B cell (primary cell): Measurements from ENCODE around the gene CCDC191. TPM values are rescaled to one million over a fixed set of nuclear protein-coding genes. Genes with fewer than 3 reads are reported as not detected.

Experiments
- ATAC-seq: fragments of 200-7000 bp; cut with Tn5 transposase; one replicate; pipeline ENCODE4 v1.10.0; 2021; ENCODE audit warnings: low read depth, mild to moderate bottlenecking, moderate number of reproducible peaks, moderate library complexity
- CTCF ChIA-PET: fragments of 350-600 bp; sonication (Branson Sonifier 250); formaldehyde crosslinking; loops from one replicate; lab custom pipeline; 2021; ENCODE audit warnings: antibody characterized with exemption, inconsistent platforms; lab: Charles Lee
- POLR2A ChIA-PET: fragments of 350-600 bp; sonication (Branson Sonifier 250); formaldehyde crosslinking; loops from one replicate; lab custom pipeline; 2021; ENCODE audit warnings: antibody characterized with exemption; lab: Charles Lee
- DNase-seq: peaks from one replicate; pipeline ENCODE4 v3.0.0; 2013
- H2AFZ ChIP-seq: 2 replicates; pipeline ENCODE4 v1.6.1; 2012; ENCODE audit warnings: mild to moderate bottlenecking, low read depth, low read length; ENCODE audit not compliant: insufficient read depth, poor library complexity, severe bottlenecking
- H3K27ac ChIP-seq, 2 donors: 1 replicate in 1 of 2; 2 replicates in 1 of 2; pipeline ENCODE4 v1.5.1; 2012 to 2013; ENCODE audit warnings: low read length in 2 of 2, mild to moderate bottlenecking in 2 of 2, moderate library complexity in 1 of 2
- H3K27me3 ChIP-seq, 4 experiments: fragments of 200-600 bp in 1 of 4; sonication (generic) in 1 of 4; replicated peaks in 1 of 4; 1 replicate in 2 of 4; 2 replicates in 2 of 4; pipeline versions ENCODE4 v1.6.1 to v1.7.0; 2013 to 2016; ENCODE audit warnings: low read length in 3 of 4, mild to moderate bottlenecking in 2 of 4, mixed read lengths in 1 of 4, moderate library complexity in 1 of 4; ENCODE audit not compliant: insufficient read depth in 4 of 4, control insufficient read depth in 3 of 4; ENCODE audit errors: control extremely low read depth in 1 of 4
- H3K36me3 ChIP-seq, 2 experiments: replicated peaks in 1 of 2; 1 replicate in 1 of 2; 2 replicates in 1 of 2; pipeline versions ENCODE4 v1.6.1 to v1.7.1; 2013; ENCODE audit warnings: low read length in 1 of 2; ENCODE audit not compliant: insufficient read depth in 2 of 2, control insufficient read depth in 1 of 2; ENCODE audit errors: control extremely low read depth in 1 of 2, extremely low read depth in 1 of 2
- H3K4me1 ChIP-seq, 2 donors: fragments of 200-600 bp in 1 of 2; sonication (generic) in 1 of 2; 1 replicate in 1 of 2; 2 replicates in 1 of 2; pipeline versions ENCODE4 v1.5.1 to v1.6.1; 2013 to 2017; ENCODE audit warnings: low read length in 2 of 2; ENCODE audit not compliant: control insufficient read depth in 2 of 2, insufficient read depth in 2 of 2
- H3K4me2 ChIP-seq: replicated peaks from 2 replicates; pipeline ENCODE3; 2012; ENCODE audit warnings: mild to moderate bottlenecking, low read depth, low read length; ENCODE audit not compliant: poor library complexity, severe bottlenecking
- H3K4me3 ChIP-seq, 5 experiments: fragments of 200-600 bp in 1 of 5; sonication (generic) in 1 of 5; 1 replicate in 3 of 5; 2 replicates in 2 of 5; pipeline versions ENCODE4 v1.5.1 to v1.7.0; 2011 to 2016; ENCODE audit warnings: low read length in 4 of 5, mild to moderate bottlenecking in 4 of 5, low read depth in 2 of 5, control low read depth in 1 of 5, moderate library complexity in 1 of 5; ENCODE audit not compliant: insufficient read depth in 1 of 5; ENCODE audit errors: control extremely low read depth in 1 of 5, extremely low read depth in 1 of 5
- H3K79me2 ChIP-seq: fragments of 200-600 bp; sonication (generic); one replicate; pipeline ENCODE4 v1.6.0; 2016; ENCODE audit warnings: low read length; ENCODE audit not compliant: control insufficient read depth, insufficient read depth
- H3K9ac ChIP-seq: fragments of 200-600 bp; sonication (generic); 2 replicates; pipeline ENCODE4 v1.6.1; 2017; ENCODE audit warnings: mild to moderate bottlenecking, low read length, moderate library complexity
- H3K9me3 ChIP-seq, 3 donors: one replicate each; pipeline versions ENCODE4 v1.6.1 to v1.7.1; 2013; ENCODE audit warnings: low read length in 2 of 3; ENCODE audit not compliant: control insufficient read depth in 2 of 3, insufficient read depth in 1 of 3; ENCODE audit errors: control extremely low read depth in 1 of 3
- H4K20me1 ChIP-seq: 2 replicates; pipeline ENCODE4 v1.6.0; 2012; ENCODE audit warnings: mild to moderate bottlenecking, low read length; ENCODE audit not compliant: insufficient read depth, control insufficient read depth, poor library complexity, severe bottlenecking
- H3K27ac Mint-ChIP-seq: one replicate; pipeline ENCODE4 v1.8.0; 2021; ENCODE audit warnings: mixed read lengths
- H3K27me3 Mint-ChIP-seq: one replicate; pipeline ENCODE4 v1.8.0; 2021; ENCODE audit warnings: mixed read lengths
- H3K4me1 Mint-ChIP-seq: one replicate; pipeline ENCODE4 v1.8.0; 2021; ENCODE audit warnings: mixed read lengths
- H3K4me3 Mint-ChIP-seq: one replicate; pipeline ENCODE4 v1.8.0; 2021; ENCODE audit warnings: mixed read lengths
- H3K9me3 Mint-ChIP-seq: one replicate; pipeline ENCODE4 v1.8.0; 2022; ENCODE audit warnings: mixed read lengths; ENCODE audit not compliant: insufficient read depth
- EZH2 ChIP-seq: IDR thresholded peaks from 2 replicates; pipeline ENCODE4 v1.6.1; 2012; ENCODE audit warnings: borderline replicate concordance, low read depth, mild to moderate bottlenecking, moderate library complexity, low read length; ENCODE audit not compliant: insufficient read depth, poor library complexity, severe bottlenecking
- WGBS: methylation state at CpG from one replicate; pipeline ENCODE4 v1.1.5; 2013; ENCODE audit warnings: missing lambda C conversion rate; ENCODE audit not compliant: insufficient coverage; 5-methylcytosine and 5-hydroxymethylcytosine counted together
- intact Hi-C: fragments of 100-400 bp; cut with micrococcal nuclease; formaldehyde crosslinking; loops from one replicate; pipeline ENCODE4 v1.10.0; 2022
- polyA plus RNA-seq: library from polyadenylated mRNA; depleted of rRNA; stranded (reverse); fragments of >200 nt; gene quantifications from 2 replicates; pipeline ENCODE4 v1.2.3, GENCODE V29; 2012
- total RNA-seq, 2 donors: library from RNA; stranded (reverse); fragments of 120-200 nt in 1 of 2; gene quantifications; 1 replicate in 1 of 2; 2 replicates in 1 of 2; pipeline versions ENCODE4 v1.2.3 to v1.2.4, GENCODE V29; 2013 to 2022
- TF ChIP-seq, protein P1 (sequence below): fragments of 200-600 bp; IDR thresholded peaks from one replicate; pipeline ENCODE4 v1.8.0; 2022; ENCODE audit warnings: antibody characterized with exemption, mild to moderate bottlenecking

The CCDC191 gene
- total and polyA plus RNA-seq, 2 donors (not counting 1 experiment from before 2014, with no cell fraction given): 26.7 to 47.9 TPM

DNA sequence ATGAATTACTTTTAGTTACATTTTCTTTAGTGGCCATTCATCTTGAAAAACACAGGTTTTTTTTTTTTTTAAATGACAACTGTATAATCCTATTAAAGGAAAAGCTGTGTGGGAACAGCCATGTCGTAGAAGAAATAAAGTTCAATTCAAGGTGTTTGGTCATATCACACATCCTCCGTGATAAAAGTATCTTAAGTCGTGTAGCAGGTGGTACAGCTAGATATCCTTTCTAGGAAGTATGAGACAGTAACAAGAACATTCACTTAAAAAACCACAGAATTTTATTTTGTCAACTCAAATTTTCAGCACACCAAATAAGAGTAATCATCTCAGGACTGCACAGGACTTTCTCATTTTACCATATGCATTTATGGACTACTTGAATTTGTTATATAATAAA lies 92.4 kb downstream of the CCDC191 start:
- Histone ChIP-seq H4K20me1 (no peaks in the 10 kb centered on the region), H3K79me2 (no peaks in the 10 kb centered on the region), H2AFZ (no peak overlapping the region), H3K9ac (no peak overlapping the region), H3K9me3 (no peaks in the 10 kb centered on the region), H3K27me3 (no peaks in the 10 kb centered on the region), H3K4me3 (no peak overlapping the region), H3K36me3 (peaks cover 9 to 13% of the 10 kb centered on the region in 2 experiments), H3K4me1 (no peaks in the 10 kb centered on the region), H3K27ac (no peak overlapping the region), H3K4me2 (no peak overlapping the region)
- Mint-ChIP-seq H3K27ac (no peak overlapping the region), H3K9me3 (no peaks in the 10 kb centered on the region), H3K27me3 (no peaks in the 10 kb centered on the region), H3K4me1 (no peaks in the 10 kb centered on the region), H3K4me3 (no peak overlapping the region)
- no CpG with 5 or more reads among the region's 3 CpGs for WGBS
- DNase-seq (no peak), ATAC-seq (no peak)
- POLR2A ChIA-PET: no interaction called here
- TF ChIP-seq, protein P1, sequence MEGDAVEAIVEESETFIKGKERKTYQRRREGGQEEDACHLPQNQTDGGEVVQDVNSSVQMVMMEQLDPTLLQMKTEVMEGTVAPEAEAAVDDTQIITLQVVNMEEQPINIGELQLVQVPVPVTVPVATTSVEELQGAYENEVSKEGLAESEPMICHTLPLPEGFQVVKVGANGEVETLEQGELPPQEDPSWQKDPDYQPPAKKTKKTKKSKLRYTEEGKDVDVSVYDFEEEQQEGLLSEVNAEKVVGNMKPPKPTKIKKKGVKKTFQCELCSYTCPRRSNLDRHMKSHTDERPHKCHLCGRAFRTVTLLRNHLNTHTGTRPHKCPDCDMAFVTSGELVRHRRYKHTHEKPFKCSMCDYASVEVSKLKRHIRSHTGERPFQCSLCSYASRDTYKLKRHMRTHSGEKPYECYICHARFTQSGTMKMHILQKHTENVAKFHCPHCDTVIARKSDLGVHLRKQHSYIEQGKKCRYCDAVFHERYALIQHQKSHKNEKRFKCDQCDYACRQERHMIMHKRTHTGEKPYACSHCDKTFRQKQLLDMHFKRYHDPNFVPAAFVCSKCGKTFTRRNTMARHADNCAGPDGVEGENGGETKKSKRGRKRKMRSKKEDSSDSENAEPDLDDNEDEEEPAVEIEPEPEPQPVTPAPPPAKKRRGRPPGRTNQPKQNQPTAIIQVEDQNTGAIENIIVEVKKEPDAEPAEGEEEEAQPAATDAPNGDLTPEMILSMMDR: no peak
- no peak for TF ChIP-seq EZH2
- CTCF ChIA-PET: no interaction called here
- intact Hi-C loops: no loop called here

DNA sequence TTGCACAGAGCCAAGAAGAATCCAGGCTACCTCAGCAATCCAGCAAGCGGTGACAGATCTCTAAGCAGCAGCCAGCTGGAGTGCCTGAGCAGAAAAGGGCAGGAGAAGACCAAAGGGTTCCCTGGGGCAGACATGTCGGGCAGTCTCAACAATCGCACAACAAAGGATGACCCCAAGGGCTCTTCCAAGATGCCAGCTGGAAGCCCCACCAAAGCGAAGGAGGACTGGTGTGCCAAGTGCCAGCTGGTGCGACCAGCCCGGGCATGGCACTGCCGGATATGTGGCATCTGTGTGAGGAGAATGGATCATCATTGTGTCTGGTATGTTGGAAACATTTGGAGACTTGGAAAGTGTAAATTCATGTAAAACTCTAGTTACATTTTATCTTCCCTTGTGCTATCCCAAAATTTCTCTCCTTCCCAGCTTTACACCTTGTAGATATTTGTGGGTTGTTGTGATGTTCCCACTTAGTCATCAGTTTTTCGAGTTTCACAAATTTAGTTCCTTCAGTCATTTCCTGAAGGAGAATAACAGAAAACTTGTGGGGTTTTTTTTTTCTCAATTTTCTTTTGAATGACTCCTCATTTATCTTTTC lies 102.1 kb downstream of the CCDC191 start:
- no peak for ATAC-seq
- intact Hi-C loops: no loop called here
- H3K4me2 ChIP-seq: no peak overlapping the region

More for the DNA sequence above, 102.1 kb downstream of the CCDC191 start:
- Histone ChIP-seq H3K79me2 (no peaks in the 10 kb centered on the region), H2AFZ (no peak overlapping the region), H3K4me1 (peaks cover 1 to 7% of the 10 kb centered on the region in 2 donors), H3K27ac (no peak overlapping the region), H3K27me3 (no peaks in the 10 kb centered on the region), H3K9ac (no peak overlapping the region), H3K36me3 (peaks cover 17 to 47% of the 10 kb centered on the region in 2 experiments), H3K9me3 (no peaks in the 10 kb centered on the region), H3K4me3 (no peak overlapping the region), H4K20me1 (no peaks in the 10 kb centered on the region)
- Mint-ChIP-seq H3K9me3 (no peaks in the 10 kb centered on the region), H3K4me3 (no peak overlapping the region), H3K4me1 (peaks cover 16% of the 10 kb centered on the region), H3K27me3 (no peaks in the 10 kb centered on the region), H3K27ac (no peak overlapping the region)
- DNase-seq: no peak
- WGBS: 88% methylated on average over 7 of the region's 8 CpGs
- TF ChIP-seq, protein P1: no peak
- TF ChIP-seq EZH2: no peak
- POLR2A ChIA-PET: no interaction called here
- CTCF ChIA-PET: no interaction called here
